Adipocyte (in vitro differentiated cells): Measurements from ENCODE around the gene KCNQ2.
"Not testable (repeated sequence)": the region's sequence is repeated elsewhere in the genome, so short reads cannot be mapped to it uniquely, and the experiment has no call there.

Experiments
- DNase-seq: peaks from one replicate; pipeline ENCODE4 v3.0.0-alpha.2; 2015; ENCODE audit warnings: low read depth
- H3K27me3 ChIP-seq: replicated peaks from 2 replicates; pipeline ENCODE4 v1.7.0; 2013; ENCODE audit warnings: mild to moderate bottlenecking, low read length, moderate library complexity; ENCODE audit not compliant: control insufficient read depth, insufficient read depth
- H3K36me3 ChIP-seq: 2 replicates; pipeline ENCODE4 v1.7.0; 2013; ENCODE audit warnings: low read length, mild to moderate bottlenecking, moderate library complexity; ENCODE audit not compliant: control insufficient read depth, insufficient read depth, severe bottlenecking
- H3K4me1 ChIP-seq: 2 replicates; pipeline ENCODE4 v1.7.0; 2013; ENCODE audit warnings: mild to moderate bottlenecking, low read length, moderate library complexity; ENCODE audit not compliant: control insufficient read depth, insufficient read depth
- H3K4me3 ChIP-seq: 2 replicates; pipeline ENCODE4 v1.7.0; 2013; ENCODE audit warnings: mild to moderate bottlenecking, low read length, moderate library complexity
- H3K9ac ChIP-seq: 2 replicates; pipeline ENCODE4 v1.7.0; 2013; ENCODE audit warnings: mild to moderate bottlenecking, low read length, moderate library complexity
- H3K9me3 ChIP-seq: 2 replicates; pipeline ENCODE4 v1.7.0; 2013; ENCODE audit warnings: mild to moderate bottlenecking, low read length, moderate library complexity; ENCODE audit not compliant: control insufficient read depth

KCNQ2 gene

GRCh38 chr20:63471981-63472831, at the start of gene KCNQ2:
Gene KCNQ2 (minus strand): TSS chr20:63472655. CDS start chr20:63472463, 192 bp downstream.
- DNase-seq, result no peak
- Histone ChIP-seq H3K27me3 (peaks cover 70% of the 10 kb centered on the region), H3K9ac (no peak within 1 kb of the TSS), H3K9me3 (no peaks in the 10 kb centered on the region), H3K36me3 (no peaks in the 10 kb centered on the region), H3K4me1 (no peaks in the 10 kb centered on the region), H3K4me3 (no peak within 1 kb of the TSS)

DNA sequence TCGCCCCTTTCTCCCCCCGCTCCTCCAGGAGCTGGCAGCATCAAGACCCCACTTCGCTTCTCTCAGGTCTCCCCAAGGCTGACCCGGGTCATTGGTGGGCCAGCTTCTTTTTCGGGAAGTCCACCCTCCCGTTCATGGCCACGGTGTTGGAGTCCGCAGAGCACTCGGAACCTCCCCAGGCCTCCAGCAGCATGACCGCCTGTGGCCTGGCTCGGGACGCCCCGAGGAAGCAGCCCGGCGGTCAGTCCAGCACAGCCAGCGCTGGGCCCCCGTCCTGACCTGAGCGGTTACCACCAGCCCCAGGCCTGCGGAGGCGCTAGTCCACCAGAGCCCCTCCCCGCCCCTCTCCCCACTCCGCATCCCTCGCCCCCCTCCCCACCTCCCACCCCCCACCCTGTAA, 49.1 kb upstream of the KCNQ2 start:
- peak overlapping the region; percentile 91 for H3K4me3 ChIP-seq
- H3K9ac ChIP-seq, result peak overlapping the region; percentile 89
- DNase-seq, result peak; percentile 37
- no peaks in the 10 kb centered on the region for H3K27me3 ChIP-seq
- H3K36me3 ChIP-seq, result peaks cover 10% of the 10 kb centered on the region
- peaks cover 3% of the 10 kb centered on the region for H3K9me3 ChIP-seq
- H3K4me1 ChIP-seq, result peaks cover 17% of the 10 kb centered on the region

DNA sequence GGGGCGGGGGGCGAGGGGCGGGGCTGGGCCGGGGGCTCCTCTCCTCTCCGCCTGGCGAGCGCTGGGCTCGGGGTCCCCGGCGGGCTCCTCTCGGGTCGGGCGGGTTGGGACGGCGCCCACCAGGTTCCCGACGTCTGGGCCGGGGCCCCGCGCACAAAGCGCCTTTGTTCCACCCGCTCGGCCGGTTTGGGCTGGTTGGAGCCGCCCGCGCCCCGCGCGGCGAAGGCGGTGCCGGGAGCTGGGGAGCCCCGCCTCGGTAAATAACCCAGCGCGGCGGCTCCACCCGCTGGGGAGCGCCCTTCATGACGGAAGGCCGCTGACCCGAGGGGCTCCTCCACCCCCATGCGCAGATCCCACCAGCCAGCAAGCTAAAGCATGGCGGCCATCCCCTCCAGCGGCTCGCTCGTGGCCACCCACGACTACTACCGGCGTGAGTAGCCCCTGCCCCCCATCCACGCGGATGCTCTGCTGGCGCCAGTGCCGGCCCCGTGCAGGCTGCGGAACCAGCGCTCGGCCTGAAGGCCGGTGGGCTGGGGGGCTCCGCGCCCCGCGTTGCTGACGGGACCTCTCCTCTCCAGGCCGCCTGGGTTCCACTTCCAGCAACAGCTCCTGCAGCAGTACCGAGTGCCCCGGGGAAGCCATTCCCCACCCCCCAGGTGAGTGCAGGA, 48.6 kb upstream of the KCNQ2 start:
- Histone ChIP-seq H3K27me3 (no peaks in the 10 kb centered on the region), H3K9ac (peak overlapping the region; percentile 89), H3K4me1 (peaks cover 17% of the 10 kb centered on the region), H3K4me3 (peak overlapping the region; percentile 91), H3K9me3 (peaks cover 3% of the 10 kb centered on the region), H3K36me3 (peaks cover 10% of the 10 kb centered on the region)
- DNase-seq, result peak; percentile 82

- H3K4me3 ChIP-seq, result peak within 1 kb of the TSS; percentile 91
- peaks cover 17% of the 10 kb centered on the region for H3K4me1 ChIP-seq
- H3K9ac ChIP-seq, result peak within 1 kb of the TSS; percentile 89
- DNase-seq, result peak; percentile 94
- H3K36me3 ChIP-seq, result peaks cover 10% of the 10 kb centered on the region
- H3K9me3 ChIP-seq, result peaks cover 3% of the 10 kb centered on the region
- H3K27me3 ChIP-seq, result no peaks in the 10 kb centered on the region
Observed at GRCh38 chr20:63520504-63520933, 48.1 kb upstream of the KCNQ2 start, which contains the start of gene PPDPF. Gene PPDPF (plus strand): TSS chr20:63520765. CDS start chr20:63521309, 544 bp downstream.

GRCh38 chr20:63519668-63520503, 47.4 kb upstream of the KCNQ2 start:
- Histone ChIP-seq H3K4me1 (peaks cover 17% of the 10 kb centered on the region), H3K9ac (peak overlapping the region; percentile 74), H3K9me3 (peaks cover 3% of the 10 kb centered on the region), H3K4me3 (peak overlapping the region; percentile 91), H3K27me3 (no peaks in the 10 kb centered on the region), H3K36me3 (peaks cover 10% of the 10 kb centered on the region)
- peak; percentile 82 for DNase-seq

DNA sequence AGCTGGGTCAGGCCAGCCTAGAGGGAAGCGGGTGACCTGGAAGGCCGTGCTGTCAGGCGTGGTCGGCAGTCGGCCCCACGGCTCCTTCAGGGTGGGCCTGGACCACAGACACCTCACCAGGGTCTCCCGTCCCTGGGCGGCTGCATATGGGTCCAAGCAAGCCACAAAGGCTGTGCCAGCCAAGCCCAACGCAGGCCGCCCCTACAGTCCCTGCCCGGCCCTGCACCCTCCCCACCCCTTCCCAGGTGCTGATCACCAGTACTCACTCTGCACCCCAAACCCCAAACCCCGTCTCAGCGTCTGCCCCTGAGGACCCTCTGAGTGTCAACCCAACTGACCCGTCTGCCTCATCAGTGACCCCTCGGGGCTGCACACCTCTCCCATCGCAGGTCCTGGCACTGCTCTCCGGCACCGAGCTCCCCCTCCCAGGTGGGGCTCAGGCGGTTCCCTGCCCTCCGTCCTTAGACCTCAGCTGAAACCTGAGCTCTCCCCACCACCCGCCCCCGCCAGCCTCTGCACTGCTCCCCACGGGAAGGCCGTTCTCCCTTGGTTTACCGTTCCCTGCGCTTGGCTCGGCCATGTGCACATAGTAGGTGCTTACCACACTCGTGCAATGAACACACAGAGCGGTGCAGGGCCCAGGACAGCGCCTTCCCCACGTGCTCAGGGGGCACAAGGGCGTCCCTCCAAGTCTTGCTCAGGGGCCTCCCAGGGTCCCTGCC, 46.7 kb upstream of the KCNQ2 start:
- peaks cover 17% of the 10 kb centered on the region for H3K4me1 ChIP-seq
- H3K4me3 ChIP-seq, result peak overlapping the region; percentile 91
- peaks cover 3% of the 10 kb centered on the region for H3K9me3 ChIP-seq
- no peak overlapping the region for H3K9ac ChIP-seq
- peaks cover 10% of the 10 kb centered on the region for H3K36me3 ChIP-seq
- H3K27me3 ChIP-seq, result no peaks in the 10 kb centered on the region
- DNase-seq, result no peak

GRCh38 chr20:63518351-63518861, 46.0 kb upstream of the KCNQ2 start:
- DNase-seq, result no peak
- Histone ChIP-seq H3K4me1 (peaks cover 17% of the 10 kb centered on the region), H3K9ac (no peak overlapping the region), H3K4me3 (no peak overlapping the region), H3K36me3 (peaks cover 5% of the 10 kb centered on the region), H3K9me3 (peaks cover 2% of the 10 kb centered on the region), H3K27me3 (peaks cover 3% of the 10 kb centered on the region)

- DNase-seq, result no peak
- no peak overlapping the region for H3K4me3 ChIP-seq
- no peaks in the 10 kb centered on the region for H3K9me3 ChIP-seq
- peaks cover 3% of the 10 kb centered on the region for H3K36me3 ChIP-seq
- peaks cover 16% of the 10 kb centered on the region for H3K4me1 ChIP-seq
- H3K27me3 ChIP-seq, result peaks cover 11% of the 10 kb centered on the region
- H3K9ac ChIP-seq, result no peak overlapping the region
Observed at GRCh38 chr20:63517376-63518309, 45.2 kb upstream of the KCNQ2 start.

DNA sequence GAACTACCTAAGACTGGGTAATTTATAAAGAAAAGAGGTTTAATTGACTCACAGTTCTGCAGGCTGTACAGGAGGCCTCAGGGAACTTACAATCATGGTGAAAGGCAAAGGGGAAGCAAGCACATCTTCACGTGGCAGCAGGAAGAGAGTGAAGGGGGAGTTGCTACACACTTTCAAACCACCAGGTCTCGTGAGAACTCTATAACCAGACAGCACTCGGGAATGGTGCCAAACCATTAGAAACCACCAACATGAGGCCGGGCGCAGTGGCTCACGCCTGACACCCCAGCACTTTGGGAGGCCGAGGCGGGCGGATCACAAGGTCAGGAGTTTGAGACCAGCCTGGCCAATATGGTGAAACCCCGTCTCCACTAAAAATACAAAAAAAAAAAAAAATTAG, 42.1 kb upstream of the KCNQ2 start:
- peaks cover 15% of the 10 kb centered on the region for H3K27me3 ChIP-seq
- H3K36me3 ChIP-seq, H3K9ac ChIP-seq, H3K4me3 ChIP-seq, H3K4me1 ChIP-seq, H3K9me3 ChIP-seq, DNase-seq: not testable (repeated sequence)
